Renal cortical epithelial cell (primary cell): ENCODE measurements around the gene RPS25. TPM values are rescaled to one million over a fixed set of nuclear protein-coding genes. Genes with fewer than 3 reads are reported as not detected.
"Not testable (repeated sequence)": the region's sequence is repeated elsewhere in the genome, so short reads cannot be mapped to it uniquely, and the experiment has no call there.

Experiments
- DNase-seq: peaks from one replicate; pipeline ENCODE4 v3.0.0-alpha.2; 2011; ENCODE audit warnings: low read depth
- total RNA-seq: library from RNA; depleted of rRNA; stranded (reverse); fragments of >200 nt; gene quantifications from 2 replicates; pipeline ENCODE4 v1.2.3, GENCODE V29; 2014

The RPS25 gene
- total RNA-seq, 1 donor from 2014 or later = 998 TPM

GRCh38 chr11:119039471-119039870 lies 21.3 kb upstream of the RPS25 start:
- not testable (repeated sequence) for DNase-seq

GRCh38 chr11:119038884-119039283 lies 20.7 kb upstream of the RPS25 start:
- no peak for DNase-seq

DNA sequence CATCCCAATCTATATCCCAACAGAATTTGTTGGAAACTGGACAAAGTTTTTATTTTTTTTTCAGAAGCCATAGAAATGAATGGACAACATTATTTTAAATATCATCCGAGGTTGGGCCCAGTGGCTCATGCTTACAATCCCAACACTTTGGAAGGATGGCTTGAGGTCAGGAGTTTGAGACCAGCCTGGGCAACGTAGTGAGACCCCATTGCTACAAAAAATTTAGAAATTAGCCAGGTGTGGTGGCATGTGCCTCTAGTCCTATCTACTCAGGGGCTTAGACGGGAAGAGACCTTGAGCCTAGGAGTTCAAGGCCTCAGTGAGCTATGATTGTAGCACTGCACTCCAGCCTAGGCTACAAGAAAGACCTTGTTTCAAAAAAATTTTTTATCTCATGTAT lies 16.7 kb upstream of the RPS25 start:
- no peak for DNase-seq

DNA sequence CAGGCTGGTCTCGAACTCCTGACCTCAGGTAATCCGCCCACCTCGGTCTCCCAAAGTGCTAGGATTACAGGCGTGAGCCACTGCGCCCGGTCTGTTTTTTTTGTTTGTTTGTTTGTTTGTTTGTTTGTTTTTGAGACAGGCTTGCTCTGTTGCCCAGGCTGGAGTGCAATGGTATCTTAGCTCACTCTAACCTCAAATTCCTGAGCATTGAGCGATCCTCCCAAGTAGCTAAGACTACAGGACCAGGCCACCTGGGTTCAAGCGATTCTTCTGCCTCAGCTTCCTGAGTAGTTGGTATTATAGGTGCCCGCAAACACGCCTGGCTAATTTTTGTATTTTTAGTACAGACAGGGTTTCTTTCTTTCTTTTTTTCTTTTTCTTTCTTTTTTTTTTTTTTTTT lies 15.3 kb upstream of the RPS25 start:
- DNase-seq = not testable (repeated sequence)

DNA sequence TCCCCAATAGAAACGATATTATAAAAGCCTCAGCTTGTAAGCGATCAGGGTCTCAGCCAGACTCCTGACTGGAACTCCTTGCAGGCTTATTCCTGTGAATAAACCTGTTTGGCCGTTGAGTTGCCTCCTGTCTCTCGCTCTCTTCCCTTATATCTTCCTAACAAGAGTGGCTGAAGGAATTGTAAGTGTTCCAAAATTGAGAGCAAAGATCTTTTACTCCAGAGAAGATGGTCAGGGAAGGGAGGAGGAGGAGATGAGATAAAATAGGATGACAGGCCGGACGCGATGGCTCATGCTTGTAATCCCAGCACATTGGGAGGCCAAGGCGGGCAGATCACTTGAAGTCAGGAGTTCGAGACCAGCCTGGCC lies 13.8 kb upstream of the RPS25 start:
- no peak for DNase-seq

GRCh38 chr11:119030329-119031047 lies 12.3 kb upstream of the RPS25 start, which contains the start of gene SLC37A4:
Gene SLC37A4, minus strand, starts transcription at chr11:119030877.
- peak; percentile 97 for DNase-seq

GRCh38 chr11:119030029-119030328 lies 11.8 kb upstream of the RPS25 start:
- DNase-seq = no peak

DNA sequence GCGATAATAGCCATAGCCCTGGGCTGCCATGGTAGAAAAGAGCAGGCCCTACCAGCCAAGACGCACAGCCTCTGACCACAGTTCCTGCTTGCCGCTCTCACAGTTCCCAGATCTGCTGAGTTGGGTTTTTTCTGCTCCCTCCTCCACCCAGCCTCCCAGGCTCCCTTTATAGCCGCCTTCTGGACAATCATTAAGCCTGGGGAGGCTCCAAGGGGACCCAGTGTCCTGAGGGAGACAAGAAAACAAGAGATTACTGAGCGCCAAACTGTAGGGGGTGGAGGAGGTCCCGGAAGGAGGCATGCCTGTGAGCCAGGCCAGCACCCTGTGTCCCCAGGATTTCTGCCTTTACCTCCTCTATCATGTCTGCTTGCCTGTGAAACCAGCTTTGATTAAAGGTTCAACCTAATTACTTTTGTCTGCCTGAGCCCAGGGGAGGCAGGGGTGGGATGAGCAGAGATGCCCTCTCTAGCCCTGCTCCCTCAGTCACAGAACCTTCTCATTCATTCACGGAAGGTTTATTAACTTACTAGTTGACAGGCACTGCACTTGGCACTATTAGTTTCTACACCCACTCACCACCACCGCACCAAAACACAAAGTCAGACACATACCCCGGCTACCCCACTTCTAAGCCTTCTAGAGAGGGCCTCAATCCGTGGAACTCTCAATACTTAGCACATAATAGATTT lies 11.3 kb upstream of the RPS25 start:
- DNase-seq = peak; percentile 92

DNA sequence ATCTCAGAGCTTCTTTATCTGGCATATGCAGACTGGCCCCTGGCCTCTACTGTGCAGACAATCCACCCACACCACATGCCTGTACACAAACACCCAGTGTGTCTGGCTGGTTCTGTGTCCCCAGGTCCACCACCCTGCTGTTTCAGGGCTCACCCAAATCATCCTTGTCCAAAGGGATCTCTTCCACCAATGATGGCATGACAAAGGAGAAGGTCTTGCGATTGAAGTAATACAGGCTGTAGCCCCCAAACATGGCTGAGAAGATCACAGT lies 10.9 kb upstream of the RPS25 start:
- no peak for DNase-seq

GRCh38 chr11:119028346-119029068 lies 10.4 kb upstream of the RPS25 start:
- no peak for DNase-seq

- DNase-seq = no peak
Observed at GRCh38 chr11:119027561-119028345, 9.6 kb upstream of the RPS25 start.

- no peak for DNase-seq
Observed at GRCh38 chr11:119026970-119027369, 8.8 kb upstream of the RPS25 start.

GRCh38 chr11:119025978-119026766 lies 8.0 kb upstream of the RPS25 start:
- DNase-seq = no peak

DNA sequence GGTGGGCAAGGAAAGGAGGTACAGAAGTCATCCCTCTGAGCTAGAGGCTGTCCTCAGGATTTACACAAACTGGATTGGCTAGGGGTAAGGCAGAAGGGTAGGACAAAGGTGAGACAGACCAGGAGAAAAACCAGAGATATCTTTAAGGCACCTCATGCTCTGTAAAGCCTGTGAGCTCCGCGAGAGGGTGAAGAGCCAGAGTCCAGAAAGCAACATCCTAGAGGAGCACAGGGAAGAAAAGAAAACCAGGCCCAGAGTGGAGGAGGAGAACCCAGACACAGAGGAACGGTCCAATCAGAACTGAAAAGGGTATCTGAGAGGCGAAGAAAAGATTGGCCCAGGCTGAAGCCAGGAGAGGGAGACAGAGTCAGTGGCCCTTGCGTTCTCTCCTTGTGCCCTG lies 7.4 kb upstream of the RPS25 start:
- no peak for DNase-seq

DNA sequence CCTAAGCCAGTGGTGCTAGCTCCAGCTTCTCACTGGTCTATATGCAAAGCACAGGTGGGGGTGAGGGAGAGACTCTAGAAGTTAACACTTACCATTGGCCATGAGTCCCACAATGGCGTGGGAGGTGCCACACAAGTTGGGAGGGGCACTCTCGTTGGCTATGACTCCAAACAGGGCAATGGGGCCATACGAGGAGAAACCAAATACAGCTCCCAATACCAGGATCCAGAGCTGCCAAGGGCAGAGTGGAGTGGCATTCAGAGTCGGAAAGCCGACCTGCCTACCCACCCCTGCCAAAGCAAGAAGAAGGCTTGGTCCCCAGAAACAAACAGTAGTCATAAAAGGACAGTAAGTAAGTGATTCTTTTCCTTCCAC lies 6.9 kb upstream of the RPS25 start:
- no peak for DNase-seq

GRCh38 chr11:119024430-119025098 lies 6.4 kb upstream of the RPS25 start:
- no peak for DNase-seq

- DNase-seq = no peak
Observed at GRCh38 chr11:119023741-119024140, 5.6 kb upstream of the RPS25 start.

GRCh38 chr11:119021631-119022030 lies 3.5 kb upstream of the RPS25 start:
- no peak for DNase-seq

DNA sequence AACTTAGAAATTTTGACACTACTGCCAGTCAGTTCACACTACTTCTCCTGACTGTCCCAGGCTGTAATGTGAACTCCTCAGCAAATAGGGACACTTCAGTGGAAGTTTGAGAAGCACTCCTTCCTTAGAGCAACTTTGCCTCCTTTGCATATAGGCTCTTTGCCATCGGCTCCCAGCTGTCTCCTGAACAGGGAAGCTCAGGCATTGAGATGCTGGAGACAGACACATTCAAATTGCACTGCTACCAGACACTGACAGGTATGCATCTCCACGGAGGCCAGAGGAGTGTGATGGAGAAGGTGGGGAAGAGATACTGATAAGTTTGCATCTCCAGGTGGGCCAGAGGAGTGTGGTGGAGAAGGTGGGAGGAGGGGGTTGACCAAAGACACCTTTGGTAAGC lies 1.9 kb upstream of the RPS25 start:
- no peak for DNase-seq

DNA sequence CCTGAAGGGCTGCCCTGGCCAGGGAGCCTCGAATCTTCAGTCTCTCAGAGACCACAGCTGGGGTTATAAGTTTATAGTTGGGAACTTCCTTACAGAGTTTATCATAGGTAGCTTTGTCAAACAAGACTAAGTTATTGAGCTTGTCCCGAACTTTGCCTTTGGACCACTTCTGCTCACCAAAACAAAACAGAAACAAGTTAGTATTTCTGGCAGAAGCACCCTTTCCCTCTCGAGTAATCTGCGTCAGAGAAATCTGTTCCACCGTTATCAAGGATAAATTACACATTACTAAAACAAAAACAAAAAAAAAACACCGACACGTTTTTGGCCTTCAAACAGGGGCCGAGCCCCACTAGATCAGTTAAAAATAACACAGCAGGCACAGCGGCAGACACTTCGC lies 766 bp downstream of the RPS25 start:
- not testable (repeated sequence) for DNase-seq
